BLaER1 treated with 17β-estradiol and CSF1 and Interleukin-3, amounts not matched to agents 10 nM and 100 nM (cell line): ENCODE data around the gene OR1F1.
"Not testable (repeated sequence)": the region's sequence is repeated elsewhere in the genome, so short reads cannot be mapped to it uniquely, and the experiment has no call there.

Experiments
- H3K27ac ChIP-seq, 11 experiments: shearing (Covaris generic); formaldehyde crosslinking; 2 replicates each; pipeline ENCODE4 v1.8.1; 2022
- H3K27me3 ChIP-seq, 11 experiments: shearing (Covaris generic); formaldehyde crosslinking; 2 replicates each; pipeline ENCODE4 v1.8.1; 2022
- H3K36me3 ChIP-seq, 11 experiments: shearing (Covaris generic); formaldehyde crosslinking; 2 replicates each; pipeline ENCODE4 v1.8.1; 2022
- H3K4me1 ChIP-seq, 10 experiments: shearing (Covaris generic); formaldehyde crosslinking; 2 replicates each; pipeline ENCODE4 v1.8.1; 2022
- H3K4me2 ChIP-seq, 11 experiments: shearing (Covaris generic); formaldehyde crosslinking; 2 replicates each; pipeline ENCODE4 v1.8.1; 2022
- H3K4me3 ChIP-seq, 10 experiments: shearing (Covaris generic); formaldehyde crosslinking; 2 replicates each; pipeline ENCODE4 v1.8.1; 2022
- H3K9ac ChIP-seq, 11 experiments: shearing (Covaris generic); formaldehyde crosslinking; 2 replicates each; pipeline ENCODE4 v1.8.1; 2022
- H3K9me3 ChIP-seq, 11 experiments: shearing (Covaris generic); formaldehyde crosslinking; replicated peaks in 1 of 11; 2 replicates each; pipeline ENCODE4 v1.8.1; 2022
- H4K20me1 ChIP-seq, 11 experiments: shearing (Covaris generic); formaldehyde crosslinking; 2 replicates each; pipeline ENCODE4 v1.8.1; 2022
- Cebpa-rat ChIP-seq, 11 experiments: shearing (Covaris generic); IDR thresholded peaks; 2 replicates each; pipeline ENCODE4 v1.8.1; 2022

OR1F1 gene

GRCh38 chr16:3195975-3196374 is 8.0 kb downstream of the OR1F1 start:
- Histone ChIP-seq H3K9me3 (peaks cover 26 to 39% (median 30%) of the 10 kb centered on the region in 11 experiments), H3K36me3 (no peaks in the 10 kb centered on the region), H3K4me1 (peaks cover 0 to 5% (median 0%) of the 10 kb centered on the region in 10 experiments; a peak in 1 of 20 replicates), H4K20me1 (no peaks in the 10 kb centered on the region), H3K9ac (no peak overlapping the region), H3K4me2 (no peak overlapping the region), H3K27me3 (peaks cover 11 to 39% (median 34%) of the 10 kb centered on the region in 11 experiments; a peak in 21 of 22 replicates), H3K4me3 (no peak overlapping the region), H3K27ac (no peak overlapping the region)
- no peak for TF ChIP-seq Cebpa-rat (IDR thresholded peaks at IDR 0.05)

- H3K36me3 ChIP-seq, H3K4me3 ChIP-seq, H3K4me1 ChIP-seq, H4K20me1 ChIP-seq, H3K9ac ChIP-seq, H3K27ac ChIP-seq, H3K4me2 ChIP-seq: not testable (repeated sequence)
- Histone ChIP-seq H3K9me3 (peaks cover 7 to 20% (median 12%) of the 10 kb centered on the region in 11 experiments), H3K27me3 (peaks cover 7 to 28% (median 21%) of the 10 kb centered on the region in 11 experiments; a peak in 15 of 22 replicates)
Measured at GRCh38 chr16:3197694-3198333, 9.8 kb downstream of the OR1F1 start.

GRCh38 chr16:3198334-3199072 is 10.5 kb downstream of the OR1F1 start:
- no peaks in the 10 kb centered on the region for H3K36me3 ChIP-seq
- H3K9ac ChIP-seq = no peak overlapping the region
- H3K27ac ChIP-seq = no peak overlapping the region
- no peak overlapping the region for H3K4me2 ChIP-seq
- no peak overlapping the region for H3K4me3 ChIP-seq
- H4K20me1 ChIP-seq = no peaks in the 10 kb centered on the region
- peaks cover 0 to 5% (median 0%) of the 10 kb centered on the region in 10 experiments; a peak in 1 of 20 replicates for H3K4me1 ChIP-seq
- H3K9me3 ChIP-seq = peaks cover under 1 to 17% (median 6%) of the 10 kb centered on the region in 11 experiments; a peak in 21 of 22 replicates
- H3K27me3 ChIP-seq = peaks cover 7 to 28% (median 21%) of the 10 kb centered on the region in 11 experiments; a peak in 15 of 22 replicates
- TF ChIP-seq Cebpa-rat (IDR thresholded peaks at IDR 0.05) = no peak

- TF ChIP-seq Cebpa-rat (IDR thresholded peaks at IDR 0.05) = peak in 1 of 11 experiments; percentile 49; a peak in 1 of 22 replicates
- H3K27ac ChIP-seq = no peak overlapping the region
- no peak overlapping the region for H3K4me3 ChIP-seq
- no peaks in the 10 kb centered on the region for H4K20me1 ChIP-seq
- H3K4me2 ChIP-seq = no peak overlapping the region
- H3K9me3 ChIP-seq = peaks cover 35 to 53% (median 43%) of the 10 kb centered on the region in 11 experiments
- no peaks in the 10 kb centered on the region for H3K36me3 ChIP-seq
- peaks cover 0 to 5% (median 0%) of the 10 kb centered on the region in 10 experiments; a peak in 1 of 20 replicates for H3K4me1 ChIP-seq
- no peak overlapping the region for H3K9ac ChIP-seq
- H3K27me3 ChIP-seq = peaks cover 0 to 8% (median 6%) of the 10 kb centered on the region in 11 experiments; a peak in 15 of 22 replicates
Measured at GRCh38 chr16:3202903-3203539, 15.0 kb downstream of the OR1F1 start.

GRCh38 chr16:3205939-3206338 is 17.9 kb downstream of the OR1F1 start:
- H3K9me3 ChIP-seq = peaks cover 46 to 74% (median 58%) of the 10 kb centered on the region in 11 experiments
- H3K36me3 ChIP-seq, H3K27ac ChIP-seq, H3K9ac ChIP-seq, H3K4me1 ChIP-seq, H3K27me3 ChIP-seq, H4K20me1 ChIP-seq, H3K4me3 ChIP-seq, H3K4me2 ChIP-seq: not testable (repeated sequence)

GRCh38 chr16:3207086-3207953 is 19.3 kb downstream of the OR1F1 start:
- H3K4me2 ChIP-seq = no peak overlapping the region
- no peak overlapping the region for H3K4me3 ChIP-seq
- H3K36me3 ChIP-seq = no peaks in the 10 kb centered on the region
- no peak overlapping the region for H3K27ac ChIP-seq
- no peaks in the 10 kb centered on the region for H4K20me1 ChIP-seq
- H3K4me1 ChIP-seq = no peaks in the 10 kb centered on the region
- TF ChIP-seq Cebpa-rat (IDR thresholded peaks at IDR 0.05) = no peak
- H3K27me3 ChIP-seq = no peaks in the 10 kb centered on the region; a peak in 1 of 22 replicates
- no peak overlapping the region for H3K9ac ChIP-seq
- H3K9me3 ChIP-seq = peaks cover 46 to 86% (median 60%) of the 10 kb centered on the region in 11 experiments

GRCh38 chr16:3212006-3212405 is 24.0 kb downstream of the OR1F1 start:
- Histone ChIP-seq H4K20me1 (no peaks in the 10 kb centered on the region), H3K9me3 (peaks cover 29 to 77% (median 44%) of the 10 kb centered on the region in 11 experiments), H3K9ac (no peak overlapping the region), H3K4me2 (no peak overlapping the region), H3K4me1 (peaks cover 20 to 29% (median 27%) of the 10 kb centered on the region in 10 experiments), H3K36me3 (no peaks in the 10 kb centered on the region), H3K4me3 (no peak overlapping the region), H3K27ac (no peak overlapping the region), H3K27me3 (no peaks in the 10 kb centered on the region)
- TF ChIP-seq Cebpa-rat (IDR thresholded peaks at IDR 0.05) = no peak

- Histone ChIP-seq H3K27ac (no peak overlapping the region), H4K20me1 (no peaks in the 10 kb centered on the region)
Measured at GRCh38 chr16:3212567-3212966, 24.6 kb downstream of the OR1F1 start.

More at GRCh38 chr16:3212567-3212966, 24.6 kb downstream of the OR1F1 start:
- Histone ChIP-seq H3K4me3 (no peak overlapping the region), H3K9me3 (peaks cover 24 to 77% (median 43%) of the 10 kb centered on the region in 11 experiments), H3K4me1 (peaks cover 21 to 35% (median 30%) of the 10 kb centered on the region in 10 experiments), H3K9ac (no peak overlapping the region), H3K36me3 (no peaks in the 10 kb centered on the region), H3K27me3 (no peaks in the 10 kb centered on the region), H3K4me2 (no peak overlapping the region)
- TF ChIP-seq Cebpa-rat (IDR thresholded peaks at IDR 0.05) = no peak
